ENCODE results near the gene HEATR5A. TPM values are rescaled to one million over a fixed set of nuclear protein-coding genes. Genes with fewer than 3 reads are reported as not detected.
"Not testable (repeated sequence)": the region's sequence is repeated elsewhere in the genome, so short reads cannot be mapped to it uniquely, and the experiment has no call there.

HEATR5A gene
- total and polyA plus RNA-seq, 9 of the 15 experiments (the other 6 are each of a cell fraction or from before 2014, with no cell fraction given): 8.0 to 50.9 (median 23.0) TPM

- TF ChIP-seq ZZZ3 (IDR thresholded peaks at IDR 0.05) (no peak), ZNF165 (CRISPR knock-in tag; IDR thresholded peaks at IDR 0.05; ENCODE audit: borderline replicate concordance) (no peak), ELF2 (CRISPR knock-in tag; IDR thresholded peaks at IDR 0.05) (no peak), SREBF2 (CRISPR knock-in tag; IDR thresholded peaks at IDR 0.05) (no peak), NBN (IDR thresholded peaks at IDR 0.05; ENCODE audit: low read depth) (no peak)
These were observed 107.4 kb downstream of the HEATR5A start (continued) for GRCh38 chr14:31312934-31313333.

GRCh38 chr14:31312370-31312769 is 108.0 kb downstream of the HEATR5A start:
- H3K9me3 ChIP-seq (replicated peaks; ENCODE audit: control insufficient read depth, insufficient read depth, low read depth, low read length); FAIRE-seq; H3K9me1 ChIP-seq (ENCODE audit: control insufficient read depth, insufficient read depth, low read length); H4K20me1 ChIP-seq (replicated peaks; ENCODE audit: control insufficient read depth, insufficient read depth, low read length); BruUV-seq (replicated peaks); H3K9ac ChIP-seq (ENCODE audit: insufficient read depth in 1 of 2, low read depth in 2 of 2, low read length in 2 of 2); H3K4me1 ChIP-seq (replicated peaks in 1 of 2; ENCODE audit: control insufficient read depth in 2 of 2, insufficient read depth in 2 of 2, low read length in 2 of 2); H3K79me2 ChIP-seq (ENCODE audit: control insufficient read depth, insufficient read depth, low read length); POLR2A ChIA-PET; DNase-seq (ENCODE audit: extremely low read depth in 1 of 4, low spot score in 3 of 4); H2AFZ ChIP-seq (ENCODE audit: low read depth, low read length); intact Hi-C loops (cut with micrococcal nuclease); H3K4me3 ChIP-seq; ATAC-seq; H3K27me3 ChIP-seq (ENCODE audit: control insufficient read depth in 2 of 2, insufficient read depth in 2 of 2, low read length in 2 of 2); in situ Hi-C loops (cut with MboI); CTCF ChIA-PET (ENCODE audit: low intra/inter-chr PET ratio); H3K27ac ChIP-seq (ENCODE audit: extremely low read depth, low read depth, low read length); H3K4me2 ChIP-seq (ENCODE audit: insufficient read depth, low read length): not testable (repeated sequence)
- WGBS (ENCODE audit: insufficient coverage, low coverage, missing lambda C conversion rate): 100% methylated on average over 2 of the region's 6 CpGs
- peaks cover 27% of the 10 kb centered on the region; the same call in 1 of the 3 replicates for H3K36me3 ChIP-seq (ENCODE audit: control insufficient read depth, insufficient read depth, low read length)

GRCh38 chr14:31307618-31308017 is 112.7 kb downstream of the HEATR5A start:
- DNase-seq (ENCODE audit: extremely low read depth in 1 of 4, low spot score in 3 of 4) (no peak), ATAC-seq (no peak)
- H3K4me1 ChIP-seq (replicated peaks in 1 of 2; ENCODE audit: control insufficient read depth in 2 of 2, insufficient read depth in 2 of 2, low read length in 2 of 2): no peaks in the 10 kb centered on the region
- no peak for TF ChIP-seq NCOA6 (IDR thresholded peaks at IDR 0.05)
- TF ChIP-seq NFXL1 (CRISPR knock-in tag; IDR thresholded peaks at IDR 0.05): no peak
- TF ChIP-seq SIN3A (IDR thresholded peaks at IDR 0.05; ENCODE audit: borderline replicate concordance in 2 of 2, control insufficient read depth in 1 of 2, low read depth in 2 of 2, low read length in 2 of 2): no peak
- no peak for TF ChIP-seq PKNOX1 (IDR thresholded peaks at IDR 0.05)
- no peak for TF ChIP-seq ZNF717 (CRISPR knock-in tag; IDR thresholded peaks at IDR 0.05)
- no peak for TF ChIP-seq RAD21 (CRISPR knock-in tag; conservative IDR thresholded peaks at IDR 0.05 in 1 of 2, IDR thresholded peaks at IDR 0.05 in 1 of 2)
- no peak for TF ChIP-seq CHCHD3 (CRISPR knock-in tag; IDR thresholded peaks at IDR 0.05)
- TF ChIP-seq KLF16 (IDR thresholded peaks at IDR 0.05): no peak
- TF ChIP-seq MCM3 (IDR thresholded peaks at IDR 0.05): no peak
- TF ChIP-seq NUFIP1 (IDR thresholded peaks at IDR 0.05; ENCODE audit: partially characterized antibody): no peak
- no peak for TF ChIP-seq MED1 (CRISPR knock-in tag; IDR thresholded peaks at IDR 0.05; ENCODE audit: borderline replicate concordance)
- TF ChIP-seq NRF1 (conservative IDR thresholded peaks at IDR 0.05 in 1 of 2, IDR thresholded peaks at IDR 0.05 in 1 of 2): no peak

More at GRCh38 chr14:31307618-31308017, 112.7 kb downstream of the HEATR5A start:
- in situ Hi-C loops (cut with MboI): no loop called here
- no peak overlapping the region for H3K4me2 ChIP-seq (ENCODE audit: insufficient read depth, low read length)
- no peak overlapping the region for H3K27ac ChIP-seq (ENCODE audit: extremely low read depth, low read depth, low read length)
- H3K27me3 ChIP-seq (ENCODE audit: control insufficient read depth in 2 of 2, insufficient read depth in 2 of 2, low read length in 2 of 2): no peaks in the 10 kb centered on the region
- ChIA-PET CTCF (ENCODE audit: low intra/inter-chr PET ratio) (no interaction called here), POLR2A (no interaction called here)
- H3K9ac ChIP-seq (ENCODE audit: insufficient read depth in 1 of 2, low read depth in 2 of 2, low read length in 2 of 2): no peak overlapping the region
- no peaks in the 10 kb centered on the region for H3K9me3 ChIP-seq (replicated peaks; ENCODE audit: control insufficient read depth, insufficient read depth, low read depth, low read length)
- no peaks in the 10 kb centered on the region for H3K9me1 ChIP-seq (ENCODE audit: control insufficient read depth, insufficient read depth, low read length)
- FAIRE-seq: no peak
- H3K79me2 ChIP-seq (ENCODE audit: control insufficient read depth, insufficient read depth, low read length): no peaks in the 10 kb centered on the region
- intact Hi-C loops (cut with micrococcal nuclease): no loop called here
- WGBS (ENCODE audit: insufficient coverage, low coverage, missing lambda C conversion rate): 62% methylated on average over 3 of the region's 3 CpGs
- BruUV-seq (replicated peaks): no TSS peak
- no peak overlapping the region for H3K4me3 ChIP-seq
- no peak overlapping the region for H2AFZ ChIP-seq (ENCODE audit: low read depth, low read length)
- no peaks in the 10 kb centered on the region for H4K20me1 ChIP-seq (replicated peaks; ENCODE audit: control insufficient read depth, insufficient read depth, low read length)
- peaks cover 25% of the 10 kb centered on the region; the same call in 2 of the 3 replicates for H3K36me3 ChIP-seq (ENCODE audit: control insufficient read depth, insufficient read depth, low read length)
